ENCODE measurements around the gene TAF5L.

Gene TAF5L

DNA sequence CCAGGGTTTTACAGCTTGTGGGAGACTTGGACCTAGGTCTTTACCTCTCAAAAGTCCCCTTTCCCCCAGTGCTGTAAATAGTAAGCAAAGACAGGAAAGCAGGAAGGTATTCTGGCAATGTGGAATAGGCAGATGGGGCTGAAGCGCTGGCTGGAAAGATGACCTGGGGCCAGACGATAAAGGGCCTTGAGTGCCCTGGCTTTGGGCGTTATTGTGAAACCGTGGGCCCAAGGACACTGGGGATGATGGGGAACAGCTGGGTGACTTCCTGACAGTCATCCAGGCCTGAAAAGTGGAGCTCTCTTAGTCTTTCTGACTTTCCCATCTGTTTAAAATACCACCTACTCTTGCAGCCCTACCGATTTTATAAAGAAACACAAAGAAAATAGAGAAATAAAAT is 16.5 kb upstream of the TAF5L start:
- H2BK15ac ChIP-seq (replicated peaks; ENCODE audit: low read depth) = no peak overlapping the region
- H3K9ac ChIP-seq (ENCODE audit: low read length) = no peak overlapping the region
- no peak overlapping the region for H3K18ac ChIP-seq (ENCODE audit: low read length)
- H3K23ac ChIP-seq (ENCODE audit: low read length) = no peak overlapping the region
- no peak for DNase-seq
- H2AK5ac ChIP-seq (ENCODE audit: low read length) = no peak overlapping the region
- no peak overlapping the region for H3K27ac ChIP-seq (ENCODE audit: low read depth, low read length)
- H3K4me1 ChIP-seq (ENCODE audit: control insufficient read depth, low read depth, low read length) = no peaks in the 10 kb centered on the region
- peaks cover 20% of the 10 kb centered on the region for H3K79me2 ChIP-seq (ENCODE audit: control insufficient read depth, insufficient read depth, low read length)
- no peak overlapping the region for H4K5ac ChIP-seq (ENCODE audit: low read length)
- H3K4ac ChIP-seq (ENCODE audit: low read depth, low read length) = no peak overlapping the region
- no peak overlapping the region for H2BK5ac ChIP-seq (ENCODE audit: low read length)
- no peak overlapping the region for H3K4me2 ChIP-seq (ENCODE audit: low read length)
- H3K36me3 ChIP-seq (ENCODE audit: control insufficient read depth, insufficient read depth, low read length) = peaks cover 20% of the 10 kb centered on the region
- no peak overlapping the region for H4K8ac ChIP-seq (ENCODE audit: low read depth, low read length)
- no peaks in the 10 kb centered on the region for H3K27me3 ChIP-seq (ENCODE audit: insufficient read depth, low read length, poor library complexity)
- H3K4me3 ChIP-seq (ENCODE audit: low read length) = no peak overlapping the region
- no CpG with 5 or more reads among the region's 5 CpGs for WGBS (ENCODE audit: extremely low coverage, insufficient coverage, low lambda C conversion rate)
- no peak overlapping the region for H2BK120ac ChIP-seq (ENCODE audit: low read depth, low read length)
- H3K79me1 ChIP-seq (ENCODE audit: low read length) = peaks cover 22% of the 10 kb centered on the region
- H3K56ac ChIP-seq (ENCODE audit: low read length) = no peak overlapping the region

DNA sequence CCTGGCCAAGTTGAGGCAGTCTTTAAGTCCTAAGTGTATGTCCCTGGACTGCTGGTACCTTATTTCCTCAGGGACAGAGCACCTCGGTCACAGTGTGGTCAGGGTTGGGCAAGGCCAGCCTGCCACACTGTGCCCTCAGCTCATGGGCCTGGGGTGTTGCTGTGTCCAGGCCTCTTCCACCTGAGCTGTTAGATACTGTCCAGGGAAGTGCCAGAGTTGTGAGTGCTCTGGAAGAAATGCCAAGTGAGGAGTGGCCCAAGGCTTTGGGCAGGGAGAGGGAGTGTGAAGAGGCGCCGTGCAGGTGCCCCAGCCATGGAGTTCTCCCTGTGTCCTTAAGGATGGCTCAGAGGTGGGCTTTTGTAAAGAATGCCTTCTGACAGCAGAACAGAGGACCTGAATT is 15.4 kb upstream of the TAF5L start:
- H3K27ac ChIP-seq (ENCODE audit: low read depth, low read length) = no peak overlapping the region
- no peak overlapping the region for H3K56ac ChIP-seq (ENCODE audit: low read length)
- no peak overlapping the region for H3K4me3 ChIP-seq (ENCODE audit: low read length)
- peaks cover 23% of the 10 kb centered on the region for H3K79me1 ChIP-seq (ENCODE audit: low read length)
- no peaks in the 10 kb centered on the region for H3K27me3 ChIP-seq (ENCODE audit: insufficient read depth, low read length, poor library complexity)
- H4K5ac ChIP-seq (ENCODE audit: low read length) = no peak overlapping the region
- no peak overlapping the region for H2BK5ac ChIP-seq (ENCODE audit: low read length)
- no peak overlapping the region for H2AK5ac ChIP-seq (ENCODE audit: low read length)
- H3K4me2 ChIP-seq (ENCODE audit: low read length) = no peak overlapping the region
- no peak overlapping the region for H4K8ac ChIP-seq (ENCODE audit: low read depth, low read length)
- H3K23ac ChIP-seq (ENCODE audit: low read length) = no peak overlapping the region
- H3K4me1 ChIP-seq (ENCODE audit: control insufficient read depth, low read depth, low read length) = no peaks in the 10 kb centered on the region
- peaks cover 23% of the 10 kb centered on the region for H3K36me3 ChIP-seq (ENCODE audit: control insufficient read depth, insufficient read depth, low read length)
- H2BK15ac ChIP-seq (replicated peaks; ENCODE audit: low read depth) = no peak overlapping the region
- no peak overlapping the region for H2BK120ac ChIP-seq (ENCODE audit: low read depth, low read length)
- peaks cover 20% of the 10 kb centered on the region for H3K79me2 ChIP-seq (ENCODE audit: control insufficient read depth, insufficient read depth, low read length)
- no peak overlapping the region for H3K4ac ChIP-seq (ENCODE audit: low read depth, low read length)
- no peak overlapping the region for H3K18ac ChIP-seq (ENCODE audit: low read length)
- no peak for DNase-seq
- no peak overlapping the region for H3K9ac ChIP-seq (ENCODE audit: low read length)
- WGBS (ENCODE audit: extremely low coverage, insufficient coverage, low lambda C conversion rate) = no CpG with 5 or more reads among the region's 3 CpGs

DNA sequence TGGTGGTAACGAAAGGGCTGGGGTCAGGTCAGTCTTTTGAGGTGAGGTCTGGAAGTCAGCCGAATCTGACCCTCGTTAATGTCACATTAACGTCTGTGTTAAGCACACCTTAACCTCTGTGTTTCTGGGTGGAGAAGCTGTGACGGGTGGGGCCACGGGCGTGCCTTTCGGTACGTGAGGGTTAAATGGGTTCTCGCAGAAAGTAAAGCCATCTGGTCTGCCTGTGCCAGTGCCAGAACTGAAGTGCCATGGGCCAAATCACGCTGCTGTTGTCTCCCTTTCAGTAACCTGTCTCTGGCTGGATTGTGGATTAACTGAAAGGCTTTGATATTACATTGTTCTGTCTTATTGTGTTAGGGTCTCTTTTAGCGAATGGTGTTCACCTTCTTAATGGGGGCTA is 14.5 kb upstream of the TAF5L start:
- Histone ChIP-seq H3K4ac (ENCODE audit: low read depth, low read length) (no peak overlapping the region), H2AK5ac (ENCODE audit: low read length) (no peak overlapping the region), H4K8ac (ENCODE audit: low read depth, low read length) (no peak overlapping the region), H3K23ac (ENCODE audit: low read length) (no peak overlapping the region), H2BK15ac (replicated peaks; ENCODE audit: low read depth) (no peak overlapping the region), H3K18ac (ENCODE audit: low read length) (no peak overlapping the region), H3K4me2 (ENCODE audit: low read length) (no peak overlapping the region), H2BK5ac (ENCODE audit: low read length) (no peak overlapping the region), H3K79me1 (ENCODE audit: low read length) (peaks cover 26% of the 10 kb centered on the region), H3K56ac (ENCODE audit: low read length) (no peak overlapping the region), H2BK120ac (ENCODE audit: low read depth, low read length) (no peak overlapping the region), H3K27ac (ENCODE audit: low read depth, low read length) (no peak overlapping the region), H3K4me3 (ENCODE audit: low read length) (no peak overlapping the region), H4K5ac (ENCODE audit: low read length) (no peak overlapping the region), H3K9ac (ENCODE audit: low read length) (no peak overlapping the region), H3K27me3 (ENCODE audit: insufficient read depth, low read length, poor library complexity) (no peaks in the 10 kb centered on the region), H3K36me3 (ENCODE audit: control insufficient read depth, insufficient read depth, low read length) (peaks cover 24% of the 10 kb centered on the region), H3K79me2 (ENCODE audit: control insufficient read depth, insufficient read depth, low read length) (peaks cover 20% of the 10 kb centered on the region), H3K4me1 (ENCODE audit: control insufficient read depth, low read depth, low read length) (no peaks in the 10 kb centered on the region)
- WGBS (ENCODE audit: extremely low coverage, insufficient coverage, low lambda C conversion rate) = no CpG with 5 or more reads among the region's 12 CpGs
- no peak for DNase-seq

DNA sequence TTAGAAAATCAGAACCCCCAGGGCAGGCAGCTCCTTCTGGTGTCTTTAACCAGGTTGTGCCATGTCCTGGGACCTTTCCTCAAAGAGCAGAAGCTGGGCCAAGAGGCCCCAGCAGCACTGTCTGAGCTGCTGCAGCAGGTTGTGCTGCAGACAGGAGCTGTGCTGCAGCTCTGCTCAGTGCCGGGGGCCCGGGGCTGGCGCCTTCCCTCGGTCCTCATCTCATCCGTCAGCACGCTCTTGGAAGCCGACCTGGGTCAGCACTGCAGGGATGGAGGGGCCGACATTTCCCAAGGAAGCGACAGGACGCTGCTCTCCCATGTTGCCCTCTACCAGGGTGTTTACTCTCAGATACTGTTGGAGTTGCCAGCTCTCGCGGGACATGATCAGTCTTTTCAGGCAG is 11.8 kb upstream of the TAF5L start:
- Histone ChIP-seq H3K4ac (ENCODE audit: low read depth, low read length) (no peak overlapping the region), H3K79me2 (ENCODE audit: control insufficient read depth, insufficient read depth, low read length) (peaks cover 18% of the 10 kb centered on the region), H4K8ac (ENCODE audit: low read depth, low read length) (no peak overlapping the region), H2BK15ac (replicated peaks; ENCODE audit: low read depth) (no peak overlapping the region), H3K56ac (ENCODE audit: low read length) (no peak overlapping the region), H3K18ac (ENCODE audit: low read length) (no peak overlapping the region), H2BK5ac (ENCODE audit: low read length) (no peak overlapping the region), H3K9ac (ENCODE audit: low read length) (no peak overlapping the region), H3K27me3 (ENCODE audit: insufficient read depth, low read length, poor library complexity) (no peaks in the 10 kb centered on the region), H4K5ac (ENCODE audit: low read length) (no peak overlapping the region), H3K4me1 (ENCODE audit: control insufficient read depth, low read depth, low read length) (no peaks in the 10 kb centered on the region), H3K23ac (ENCODE audit: low read length) (no peak overlapping the region), H3K27ac (ENCODE audit: low read depth, low read length) (no peak overlapping the region), H3K36me3 (ENCODE audit: control insufficient read depth, insufficient read depth, low read length) (peaks cover 11% of the 10 kb centered on the region), H3K79me1 (ENCODE audit: low read length) (peaks cover 20% of the 10 kb centered on the region), H2BK120ac (ENCODE audit: low read depth, low read length) (no peak overlapping the region), H3K4me2 (ENCODE audit: low read length) (no peak overlapping the region), H2AK5ac (ENCODE audit: low read length) (no peak overlapping the region), H3K4me3 (ENCODE audit: low read length) (no peak overlapping the region)
- no peak for DNase-seq
- WGBS (ENCODE audit: extremely low coverage, insufficient coverage, low lambda C conversion rate) = no CpG with 5 or more reads among the region's 12 CpGs

GRCh38 chr1:229636042-229636441 is 10.1 kb upstream of the TAF5L start:
- H3K18ac ChIP-seq (ENCODE audit: low read length) = no peak overlapping the region
- no peak overlapping the region for H4K5ac ChIP-seq (ENCODE audit: low read length)
- H3K79me2 ChIP-seq (ENCODE audit: control insufficient read depth, insufficient read depth, low read length) = peaks cover 21% of the 10 kb centered on the region
- WGBS (ENCODE audit: extremely low coverage, insufficient coverage, low lambda C conversion rate) = no CpG with 5 or more reads among the region's 9 CpGs
- H2BK15ac ChIP-seq (replicated peaks; ENCODE audit: low read depth) = no peak overlapping the region
- H3K4me1 ChIP-seq (ENCODE audit: control insufficient read depth, low read depth, low read length) = no peaks in the 10 kb centered on the region
- no peak overlapping the region for H2BK120ac ChIP-seq (ENCODE audit: low read depth, low read length)
- H3K4me2 ChIP-seq (ENCODE audit: low read length) = no peak overlapping the region
- no peak overlapping the region for H3K4ac ChIP-seq (ENCODE audit: low read depth, low read length)
- H4K8ac ChIP-seq (ENCODE audit: low read depth, low read length) = no peak overlapping the region
- no peaks in the 10 kb centered on the region for H3K27me3 ChIP-seq (ENCODE audit: insufficient read depth, low read length, poor library complexity)
- H2AK5ac ChIP-seq (ENCODE audit: low read length) = no peak overlapping the region
- DNase-seq = no peak
- no peak overlapping the region for H3K23ac ChIP-seq (ENCODE audit: low read length)
- H3K4me3 ChIP-seq (ENCODE audit: low read length) = no peak overlapping the region
- H3K9ac ChIP-seq (ENCODE audit: low read length) = no peak overlapping the region
- H2BK5ac ChIP-seq (ENCODE audit: low read length) = no peak overlapping the region
- H3K36me3 ChIP-seq (ENCODE audit: control insufficient read depth, insufficient read depth, low read length) = peaks cover 11% of the 10 kb centered on the region
- H3K79me1 ChIP-seq (ENCODE audit: low read length) = peaks cover 17% of the 10 kb centered on the region
- H3K27ac ChIP-seq (ENCODE audit: low read depth, low read length) = no peak overlapping the region
- no peak overlapping the region for H3K56ac ChIP-seq (ENCODE audit: low read length)

- H2AK5ac ChIP-seq (ENCODE audit: low read length) = no peak overlapping the region
- H3K56ac ChIP-seq (ENCODE audit: low read length) = no peak overlapping the region
- H4K5ac ChIP-seq (ENCODE audit: low read length) = no peak overlapping the region
- no peak overlapping the region for H2BK5ac ChIP-seq (ENCODE audit: low read length)
- no peak overlapping the region for H3K4ac ChIP-seq (ENCODE audit: low read depth, low read length)
- H3K4me1 ChIP-seq (ENCODE audit: control insufficient read depth, low read depth, low read length) = peaks cover 2% of the 10 kb centered on the region
- H3K4me2 ChIP-seq (ENCODE audit: low read length) = no peak overlapping the region
- H3K79me1 ChIP-seq (ENCODE audit: low read length) = peaks cover 18% of the 10 kb centered on the region
- no peak for DNase-seq
- no peak overlapping the region for H3K23ac ChIP-seq (ENCODE audit: low read length)
- no peak overlapping the region for H3K9ac ChIP-seq (ENCODE audit: low read length)
- H2BK15ac ChIP-seq (replicated peaks; ENCODE audit: low read depth) = no peak overlapping the region
- no peaks in the 10 kb centered on the region for H3K27me3 ChIP-seq (ENCODE audit: insufficient read depth, low read length, poor library complexity)
- H2BK120ac ChIP-seq (ENCODE audit: low read depth, low read length) = no peak overlapping the region
- peaks cover 9% of the 10 kb centered on the region for H3K36me3 ChIP-seq (ENCODE audit: control insufficient read depth, insufficient read depth, low read length)
- no peak overlapping the region for H3K27ac ChIP-seq (ENCODE audit: low read depth, low read length)
- H4K8ac ChIP-seq (ENCODE audit: low read depth, low read length) = no peak overlapping the region
- H3K79me2 ChIP-seq (ENCODE audit: control insufficient read depth, insufficient read depth, low read length) = peaks cover 35% of the 10 kb centered on the region
- no peak overlapping the region for H3K18ac ChIP-seq (ENCODE audit: low read length)
- no peak overlapping the region for H3K4me3 ChIP-seq (ENCODE audit: low read length)
- WGBS (ENCODE audit: extremely low coverage, insufficient coverage, low lambda C conversion rate) = no CpG with 5 or more reads among the region's 6 CpGs
Observed at GRCh38 chr1:229631966-229632365, 6.0 kb upstream of the TAF5L start.
